Measurements from ENCODE around the gene ASB14.
A peak's percentile ranks its signal among the peaks of the same experiment; 100 is the strongest.
"Not testable (repeated sequence)": the region's sequence is repeated elsewhere in the genome, so short reads cannot be mapped to it uniquely, and the experiment has no call there.

Gene ASB14

DNA sequence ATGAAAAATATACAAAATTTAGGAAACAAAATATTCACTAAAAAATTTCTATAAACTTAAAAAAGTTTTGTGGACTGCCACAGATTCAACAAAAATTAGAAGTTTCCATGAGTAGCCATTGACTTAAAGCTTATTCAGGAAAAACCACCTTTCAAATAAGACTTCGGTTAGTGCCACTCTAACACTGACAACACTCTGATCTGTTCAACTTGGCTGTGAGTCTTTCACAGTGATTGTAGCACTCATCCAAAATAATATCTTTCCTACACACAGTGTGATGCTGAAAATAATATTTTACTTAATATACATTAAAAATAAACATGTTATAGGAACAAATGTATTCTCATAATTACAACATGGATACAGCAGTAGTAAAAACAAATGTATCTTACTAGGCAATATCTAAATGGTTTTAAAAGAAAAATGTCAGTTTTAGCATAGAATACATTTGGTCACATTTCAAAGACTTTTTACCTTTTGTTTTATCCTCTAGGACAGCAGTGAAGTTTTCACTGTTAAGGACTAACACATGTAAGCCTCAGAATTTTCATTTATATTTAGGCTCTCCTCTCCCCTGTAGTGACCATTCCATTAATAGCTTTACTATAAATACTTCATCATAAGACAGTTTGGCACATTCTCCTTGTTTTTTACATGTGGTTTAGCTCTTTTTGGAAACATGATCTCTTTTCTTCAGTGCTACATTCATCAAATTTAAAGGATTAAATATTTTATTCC, at the start of gene ASB14:
TSS of gene ASB14 (minus strand) at position 527 of the 738 bp plus-strand sequence. CDS start 652 bp downstream, outside the sequence.
- TF ChIP-seq, protein P1, sequence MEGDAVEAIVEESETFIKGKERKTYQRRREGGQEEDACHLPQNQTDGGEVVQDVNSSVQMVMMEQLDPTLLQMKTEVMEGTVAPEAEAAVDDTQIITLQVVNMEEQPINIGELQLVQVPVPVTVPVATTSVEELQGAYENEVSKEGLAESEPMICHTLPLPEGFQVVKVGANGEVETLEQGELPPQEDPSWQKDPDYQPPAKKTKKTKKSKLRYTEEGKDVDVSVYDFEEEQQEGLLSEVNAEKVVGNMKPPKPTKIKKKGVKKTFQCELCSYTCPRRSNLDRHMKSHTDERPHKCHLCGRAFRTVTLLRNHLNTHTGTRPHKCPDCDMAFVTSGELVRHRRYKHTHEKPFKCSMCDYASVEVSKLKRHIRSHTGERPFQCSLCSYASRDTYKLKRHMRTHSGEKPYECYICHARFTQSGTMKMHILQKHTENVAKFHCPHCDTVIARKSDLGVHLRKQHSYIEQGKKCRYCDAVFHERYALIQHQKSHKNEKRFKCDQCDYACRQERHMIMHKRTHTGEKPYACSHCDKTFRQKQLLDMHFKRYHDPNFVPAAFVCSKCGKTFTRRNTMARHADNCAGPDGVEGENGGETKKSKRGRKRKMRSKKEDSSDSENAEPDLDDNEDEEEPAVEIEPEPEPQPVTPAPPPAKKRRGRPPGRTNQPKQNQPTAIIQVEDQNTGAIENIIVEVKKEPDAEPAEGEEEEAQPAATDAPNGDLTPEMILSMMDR (conservative IDR thresholded peaks at IDR 0.05; ENCODE audit: low read depth, low read length) = no peak
- DNase-seq (ENCODE audit: low read depth) = no peak
- H3K4me3 ChIP-seq (ENCODE audit: low read depth, low read length) = no peak within 1 kb of the TSS

DNA sequence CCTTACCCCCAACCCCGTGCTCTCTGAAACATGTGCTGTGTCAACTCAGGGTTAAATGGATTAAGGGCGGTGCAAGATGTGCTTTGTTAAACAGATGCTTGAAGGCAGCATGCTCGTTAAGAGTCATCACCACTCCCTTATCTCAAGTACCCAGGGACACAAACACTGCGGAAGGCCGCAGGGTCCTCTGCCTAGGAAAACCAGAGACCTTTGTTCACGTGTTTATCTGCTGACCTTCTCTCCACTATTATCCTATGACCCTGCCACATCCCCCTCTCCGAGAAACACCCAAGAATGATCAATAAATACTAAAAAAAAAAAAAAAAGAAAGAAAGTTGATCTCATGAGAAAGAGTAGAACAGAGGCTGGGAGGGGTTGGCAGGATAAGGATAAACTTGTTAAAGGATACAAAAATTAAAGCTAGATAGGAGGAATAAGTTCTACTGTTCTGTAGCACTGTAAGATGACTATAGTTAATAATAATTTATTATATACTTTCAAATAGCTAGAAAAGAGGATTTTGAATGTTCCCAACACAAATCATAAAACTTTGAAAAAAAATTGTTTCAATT, 46.7 kb upstream of the ASB14 start:
- H3K4me3 ChIP-seq (ENCODE audit: low read depth, low read length); DNase-seq (ENCODE audit: low read depth): not testable (repeated sequence)

DNA sequence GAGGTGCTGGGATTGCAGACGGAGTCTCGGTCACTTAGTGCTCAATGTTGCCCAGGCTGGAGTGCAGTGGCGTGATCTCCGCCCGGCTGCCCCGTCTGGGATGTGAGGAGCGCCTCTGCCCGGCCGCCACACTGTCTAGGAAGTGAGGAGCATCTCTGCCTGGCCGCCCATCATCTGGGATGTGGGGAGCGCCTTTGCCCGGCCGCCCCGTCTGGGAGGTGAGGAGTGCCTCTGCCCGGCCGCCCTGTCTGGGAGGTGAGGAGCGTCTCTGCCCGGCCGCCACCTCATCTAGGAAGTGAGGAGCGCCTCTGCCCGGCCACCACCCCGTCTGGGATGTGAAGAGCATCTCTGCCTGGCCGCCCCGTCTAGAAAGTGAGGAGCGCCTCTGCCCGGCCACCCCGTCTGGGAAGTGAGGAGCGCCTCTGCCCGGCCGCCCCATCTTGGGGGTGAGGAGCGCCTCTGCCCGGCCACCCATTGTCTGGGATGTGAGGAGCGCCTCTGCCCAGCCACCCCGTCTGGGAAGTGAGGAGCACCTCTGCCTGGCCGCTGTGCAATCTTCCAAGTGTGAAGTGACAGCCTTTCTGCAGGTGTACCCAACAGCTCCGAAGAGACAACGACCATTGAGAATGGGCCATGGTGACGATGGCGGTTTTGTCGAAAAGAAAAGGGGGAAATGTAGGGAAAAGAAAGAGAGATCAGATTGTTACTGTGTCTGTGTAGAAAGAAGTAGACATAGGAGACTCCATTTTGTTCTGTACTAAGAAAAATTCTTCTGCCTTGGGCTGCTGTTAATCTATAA, 46.0 kb upstream of the ASB14 start:
- H3K4me3 ChIP-seq (ENCODE audit: low read depth, low read length) = not testable (repeated sequence)

DNA sequence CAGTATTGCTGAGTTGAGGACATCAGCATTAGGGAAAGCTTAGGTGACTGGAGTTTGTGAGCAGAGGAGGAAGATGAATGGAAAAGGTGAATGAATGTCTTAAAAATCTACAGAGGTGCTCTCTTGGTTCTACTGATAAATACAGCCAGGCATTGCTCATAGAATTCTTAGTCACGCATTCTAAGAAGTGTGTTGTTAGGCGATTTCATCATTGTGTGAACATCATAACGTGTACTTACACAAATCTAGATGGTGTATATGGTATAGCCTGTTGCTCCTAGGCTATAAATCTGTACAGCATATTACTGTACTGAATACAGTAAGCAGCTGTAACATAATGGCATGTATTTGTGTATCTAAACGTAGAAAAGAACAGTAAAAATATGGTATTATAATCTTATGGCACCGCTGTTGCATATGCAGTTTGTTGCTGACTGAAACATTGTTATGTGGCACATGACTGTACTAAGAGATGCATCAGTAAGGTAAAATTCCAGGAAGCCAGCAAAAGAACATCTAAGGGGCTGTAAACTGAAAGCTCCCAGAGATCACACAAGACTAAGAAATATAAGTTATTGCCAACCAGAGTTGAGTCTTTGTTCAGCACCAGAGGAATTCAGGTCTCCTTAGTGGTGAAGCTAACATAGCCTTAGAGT, 42.9 kb upstream of the ASB14 start:
- TF ChIP-seq, protein P1 (conservative IDR thresholded peaks at IDR 0.05; ENCODE audit: low read depth, low read length) = no peak
- no peak overlapping the region for H3K4me3 ChIP-seq (ENCODE audit: low read depth, low read length)
- DNase-seq (ENCODE audit: low read depth) = no peak

More for the DNA sequence above, 46.0 kb upstream of the ASB14 start:
- DNase-seq (ENCODE audit: low read depth) = not testable (repeated sequence)

DNA sequence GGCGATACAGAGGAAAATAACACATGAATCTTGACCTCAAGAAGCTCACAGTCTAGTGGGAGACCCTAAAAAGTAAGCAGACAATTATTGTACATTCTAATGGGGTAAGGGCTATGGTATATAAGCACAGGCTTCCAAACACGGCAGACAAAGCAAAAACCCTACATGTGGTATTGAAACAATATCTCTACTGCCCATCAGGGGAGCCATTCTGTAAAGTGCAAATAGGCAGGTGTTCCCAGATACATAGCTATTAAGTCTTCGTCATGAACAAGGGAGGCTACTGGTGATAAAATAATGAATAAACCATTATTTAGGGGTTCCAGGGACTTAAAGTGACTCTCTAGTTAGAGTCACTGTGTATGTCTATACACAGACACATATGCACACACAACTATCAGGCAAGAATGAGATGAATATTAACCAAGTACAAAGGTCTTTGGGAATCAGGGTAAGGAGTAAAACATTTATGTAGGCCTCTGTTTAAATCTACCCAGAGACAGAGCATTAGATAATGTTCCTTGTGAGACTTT, 38.7 kb upstream of the ASB14 start:
- DNase-seq (ENCODE audit: low read depth) = peak; percentile 2
- no peak overlapping the region for H3K4me3 ChIP-seq (ENCODE audit: low read depth, low read length)
- TF ChIP-seq, protein P1 (conservative IDR thresholded peaks at IDR 0.05; ENCODE audit: low read depth, low read length) = no peak

DNA sequence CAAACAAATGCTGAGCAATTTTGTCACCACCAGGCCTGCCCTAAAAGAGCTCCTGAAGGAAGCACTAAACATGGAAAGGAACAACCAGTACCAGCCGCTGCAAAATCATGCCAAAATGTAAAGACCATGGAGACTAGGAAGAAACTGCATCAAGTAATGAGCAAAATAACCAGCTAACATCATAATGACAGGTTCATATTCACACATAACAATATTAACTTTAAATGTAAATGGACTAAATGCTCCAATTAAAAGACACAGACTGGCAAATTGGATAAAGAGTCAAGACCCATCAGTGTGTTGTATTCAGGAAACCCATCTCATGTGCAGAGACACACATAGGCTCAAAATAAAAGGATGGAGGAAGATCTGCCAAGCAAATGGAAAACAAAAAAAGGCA, 34.0 kb upstream of the ASB14 start:
- H3K4me3 ChIP-seq (ENCODE audit: low read depth, low read length); DNase-seq (ENCODE audit: low read depth): not testable (repeated sequence)

DNA sequence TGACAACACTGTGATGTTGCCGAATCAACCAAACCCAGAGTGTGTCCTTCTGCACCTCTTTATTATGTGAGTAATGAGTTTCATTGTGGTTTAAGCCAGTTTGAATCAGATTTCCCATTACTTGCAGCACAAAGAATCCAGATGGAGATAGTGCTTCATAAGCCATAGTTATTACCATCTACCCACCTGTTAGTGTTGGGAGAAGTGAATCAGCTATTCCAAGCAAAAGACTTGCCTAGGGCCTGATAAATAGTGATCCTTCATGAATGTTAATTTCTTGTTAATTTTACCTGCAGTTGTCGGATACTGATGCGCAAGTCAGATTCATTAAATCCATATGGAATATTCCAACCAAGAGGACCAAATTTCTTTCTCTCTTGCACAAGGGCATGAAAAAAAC, 21.7 kb upstream of the ASB14 start:
- no peak overlapping the region for H3K4me3 ChIP-seq (ENCODE audit: low read depth, low read length)
- no peak for DNase-seq (ENCODE audit: low read depth)
- TF ChIP-seq, protein P1 (conservative IDR thresholded peaks at IDR 0.05; ENCODE audit: low read depth, low read length) = no peak

DNA sequence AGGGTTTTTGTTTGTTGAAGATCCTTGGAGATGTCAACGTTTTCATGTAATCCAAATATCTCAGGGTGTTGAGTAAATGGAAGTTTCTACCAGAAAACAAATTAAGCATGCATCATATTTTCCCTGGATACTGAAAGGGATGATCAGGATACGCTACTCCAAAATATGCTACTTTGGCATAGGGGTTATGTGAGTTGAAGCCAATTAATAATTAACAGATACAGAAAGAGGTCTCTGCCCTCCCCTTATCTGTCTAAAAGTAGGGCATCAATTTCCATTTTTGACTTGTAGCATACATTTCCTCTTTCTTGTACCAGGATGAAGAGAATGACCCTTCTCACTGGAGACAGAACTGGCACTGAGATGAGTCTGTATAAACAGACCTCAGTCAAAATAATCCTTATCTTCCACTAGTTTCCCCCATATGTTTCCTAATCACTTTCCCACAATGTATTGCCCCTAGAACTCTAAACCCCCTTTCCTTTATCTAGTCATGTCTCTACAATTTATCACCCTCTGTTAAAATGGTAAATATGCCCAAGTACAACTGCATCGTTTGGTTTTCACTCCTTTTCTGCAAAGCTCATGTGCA, 17.4 kb upstream of the ASB14 start:
- no peak overlapping the region for H3K4me3 ChIP-seq (ENCODE audit: low read depth, low read length)
- TF ChIP-seq, protein P1 (conservative IDR thresholded peaks at IDR 0.05; ENCODE audit: low read depth, low read length) = no peak
- no peak for DNase-seq (ENCODE audit: low read depth)

DNA sequence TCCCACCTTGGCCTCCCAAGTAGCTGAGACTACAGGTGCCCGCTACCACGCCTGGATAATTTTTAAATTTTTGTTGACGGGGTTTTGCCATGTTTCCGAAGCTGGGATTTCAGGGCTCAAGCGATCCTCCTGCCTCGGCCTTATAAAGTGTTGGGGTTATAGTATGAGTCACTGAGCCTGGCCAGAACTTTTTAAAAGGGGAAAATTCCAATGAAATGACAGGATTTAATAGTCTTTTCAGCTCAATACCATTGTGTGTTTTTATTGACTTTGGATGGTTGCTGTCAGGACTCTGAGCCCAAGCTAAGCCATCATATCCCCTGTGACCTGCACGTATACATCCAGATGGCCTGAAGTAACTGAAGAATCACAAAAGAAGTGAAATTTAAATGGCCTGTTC, 11.0 kb upstream of the ASB14 start:
- not testable (repeated sequence) for H3K4me3 ChIP-seq (ENCODE audit: low read depth, low read length); DNase-seq (ENCODE audit: low read depth)
